Fibroblast of villous mesenchyme (primary cell): ENCODE data around the gene MMAB. TPM values are rescaled to one million over a fixed set of nuclear protein-coding genes. Genes with fewer than 3 reads are reported as not detected.

Source experiments
- DNase-seq: peaks from one replicate; pipeline ENCODE4 v3.0.0-alpha.2; 2010; ENCODE audit warnings: low read depth
- H3K4me3 ChIP-seq: 2 replicates; pipeline ENCODE4 v1.5.1; 2011; ENCODE audit warnings: low read depth, mild to moderate bottlenecking, low read length
- total RNA-seq: library from RNA; depleted of rRNA; stranded (reverse); fragments of >200 nt; gene quantifications from 2 replicates; pipeline ENCODE4 v1.2.3, GENCODE V29; 2012
- TF ChIP-seq, protein P1 (sequence below): IDR thresholded peaks from 2 replicates; pipeline ENCODE4 v1.5.1; 2012; ENCODE audit warnings: low read depth, mild to moderate bottlenecking, low read length; ENCODE audit not compliant: insufficient read depth

MMAB gene
- total RNA-seq, 1 donor = 34.1 TPM

DNA sequence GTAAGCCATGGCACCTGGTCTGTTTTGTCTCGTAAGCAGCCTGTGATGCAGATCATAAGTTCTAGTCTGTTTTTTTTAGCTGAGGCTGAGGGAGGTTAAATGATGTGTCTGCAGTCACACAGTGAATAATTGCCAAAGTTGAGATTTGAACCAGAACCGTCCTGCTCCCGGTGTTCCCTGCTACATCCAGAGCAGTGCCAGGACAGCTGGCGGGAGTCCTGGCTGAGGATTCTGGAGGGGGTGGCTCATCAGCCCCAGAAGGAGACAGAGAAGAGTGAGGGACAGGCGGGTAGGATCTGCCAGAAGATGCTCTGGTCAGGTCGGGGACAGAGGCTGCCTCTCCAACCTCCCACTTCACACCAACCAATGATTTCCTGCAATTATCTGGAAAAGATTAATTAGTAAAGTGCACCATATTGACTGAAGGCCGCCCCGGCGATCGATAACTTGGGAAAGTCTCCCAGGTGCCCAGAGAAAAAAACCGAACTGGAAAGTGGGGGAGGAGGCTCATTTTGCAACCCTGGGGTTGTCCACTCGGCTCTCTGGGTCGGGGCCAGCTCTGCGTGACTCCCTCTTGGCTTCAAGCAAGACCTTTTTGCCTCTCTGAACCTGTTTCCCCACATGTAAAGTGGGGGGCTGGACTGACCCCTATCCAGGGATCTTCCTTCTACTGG lies 42.4 kb upstream of the MMAB start:
- no peak for DNase-seq
- TF ChIP-seq, protein P1, sequence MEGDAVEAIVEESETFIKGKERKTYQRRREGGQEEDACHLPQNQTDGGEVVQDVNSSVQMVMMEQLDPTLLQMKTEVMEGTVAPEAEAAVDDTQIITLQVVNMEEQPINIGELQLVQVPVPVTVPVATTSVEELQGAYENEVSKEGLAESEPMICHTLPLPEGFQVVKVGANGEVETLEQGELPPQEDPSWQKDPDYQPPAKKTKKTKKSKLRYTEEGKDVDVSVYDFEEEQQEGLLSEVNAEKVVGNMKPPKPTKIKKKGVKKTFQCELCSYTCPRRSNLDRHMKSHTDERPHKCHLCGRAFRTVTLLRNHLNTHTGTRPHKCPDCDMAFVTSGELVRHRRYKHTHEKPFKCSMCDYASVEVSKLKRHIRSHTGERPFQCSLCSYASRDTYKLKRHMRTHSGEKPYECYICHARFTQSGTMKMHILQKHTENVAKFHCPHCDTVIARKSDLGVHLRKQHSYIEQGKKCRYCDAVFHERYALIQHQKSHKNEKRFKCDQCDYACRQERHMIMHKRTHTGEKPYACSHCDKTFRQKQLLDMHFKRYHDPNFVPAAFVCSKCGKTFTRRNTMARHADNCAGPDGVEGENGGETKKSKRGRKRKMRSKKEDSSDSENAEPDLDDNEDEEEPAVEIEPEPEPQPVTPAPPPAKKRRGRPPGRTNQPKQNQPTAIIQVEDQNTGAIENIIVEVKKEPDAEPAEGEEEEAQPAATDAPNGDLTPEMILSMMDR = no peak
- no peak overlapping the region for H3K4me3 ChIP-seq

DNA sequence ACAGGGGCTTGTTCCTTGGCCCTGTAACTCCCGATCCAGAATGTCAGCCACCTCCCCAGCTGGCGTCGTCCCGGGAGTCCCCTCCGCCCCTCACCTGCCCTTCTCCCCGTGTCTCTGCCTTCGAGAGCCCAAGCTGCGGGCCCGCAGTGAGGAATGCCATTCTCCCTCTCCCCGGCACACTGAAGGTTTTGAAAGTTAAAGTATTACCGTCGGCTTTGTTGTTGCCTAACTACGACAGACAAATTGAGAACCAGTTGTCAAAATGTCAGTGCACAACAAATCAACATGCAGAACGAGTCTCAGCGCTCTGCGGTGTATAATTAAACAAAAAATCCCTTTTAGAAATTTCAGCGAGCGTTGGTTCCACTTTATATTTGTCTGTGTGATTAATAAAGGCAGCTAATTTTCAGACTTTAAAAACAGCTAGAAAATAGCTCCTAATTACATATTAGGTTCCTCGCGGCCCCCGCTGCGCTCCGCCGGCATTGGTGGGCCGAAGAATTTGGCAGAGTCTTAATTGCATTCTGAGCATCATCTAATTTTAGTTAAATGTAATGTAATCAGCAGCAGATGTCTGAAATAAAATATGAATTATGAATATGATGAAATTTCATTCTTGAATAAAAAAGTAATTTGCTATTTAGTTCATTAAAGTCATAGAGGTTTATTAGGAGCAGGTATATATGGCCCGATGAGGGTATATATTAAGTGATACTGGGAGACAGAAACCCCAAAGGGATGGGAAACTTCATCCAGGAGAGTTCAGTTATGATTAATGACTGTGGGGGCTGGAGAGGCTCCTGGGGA lies 40.5 kb upstream of the MMAB start:
- no peak overlapping the region for H3K4me3 ChIP-seq
- TF ChIP-seq, protein P1 = no peak
- DNase-seq = no peak

DNA sequence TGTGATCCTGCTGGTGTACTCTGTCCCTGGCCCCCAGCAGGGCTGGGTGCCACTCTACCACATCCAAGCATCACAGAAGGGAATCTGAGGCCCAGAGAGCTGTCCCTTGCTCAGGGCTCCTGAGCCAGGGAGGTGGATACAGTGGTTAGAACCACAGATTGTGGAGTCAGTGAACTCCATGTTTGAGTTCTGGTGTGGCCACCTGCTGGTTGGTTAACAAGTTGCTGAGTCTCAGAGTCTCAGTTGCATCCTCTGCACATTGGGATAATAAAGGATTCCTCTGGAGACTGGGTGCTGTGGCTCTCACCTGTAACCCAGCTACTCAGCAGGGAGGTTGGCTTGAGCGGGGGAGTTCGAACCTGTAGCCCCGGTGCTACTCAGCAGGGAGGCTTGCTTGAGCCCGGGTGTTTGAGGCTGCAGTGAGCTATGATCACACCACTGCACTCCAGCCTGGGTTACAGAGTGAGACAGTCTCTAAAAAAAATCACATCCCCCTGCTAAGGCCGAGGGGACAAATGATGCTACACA lies 39.7 kb upstream of the MMAB start:
- TF ChIP-seq, protein P1 = peak; percentile 34
- no peak overlapping the region for H3K4me3 ChIP-seq
- peak; percentile 8 for DNase-seq

DNA sequence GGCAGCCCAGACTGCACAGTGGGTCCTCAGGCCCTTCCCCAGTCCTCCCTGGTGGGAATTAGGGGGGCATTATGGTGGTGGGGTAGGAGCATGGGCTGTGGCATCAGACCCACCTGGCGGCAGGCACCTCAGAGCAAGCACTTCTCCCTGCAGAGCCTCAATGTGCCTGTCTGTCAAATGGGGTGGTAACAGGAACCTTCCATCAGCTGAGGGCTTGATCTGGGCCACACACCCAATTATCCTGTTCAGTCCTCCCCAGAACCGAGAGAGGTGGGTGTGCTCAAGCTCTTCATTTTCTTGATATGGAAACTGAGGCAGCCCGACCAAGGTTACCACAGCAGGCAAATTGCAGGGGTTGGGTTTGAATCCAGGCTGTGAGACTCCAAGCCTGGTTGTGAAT lies 38.7 kb upstream of the MMAB start:
- H3K4me3 ChIP-seq = no peak overlapping the region
- DNase-seq = no peak
- TF ChIP-seq, protein P1 = no peak

DNA sequence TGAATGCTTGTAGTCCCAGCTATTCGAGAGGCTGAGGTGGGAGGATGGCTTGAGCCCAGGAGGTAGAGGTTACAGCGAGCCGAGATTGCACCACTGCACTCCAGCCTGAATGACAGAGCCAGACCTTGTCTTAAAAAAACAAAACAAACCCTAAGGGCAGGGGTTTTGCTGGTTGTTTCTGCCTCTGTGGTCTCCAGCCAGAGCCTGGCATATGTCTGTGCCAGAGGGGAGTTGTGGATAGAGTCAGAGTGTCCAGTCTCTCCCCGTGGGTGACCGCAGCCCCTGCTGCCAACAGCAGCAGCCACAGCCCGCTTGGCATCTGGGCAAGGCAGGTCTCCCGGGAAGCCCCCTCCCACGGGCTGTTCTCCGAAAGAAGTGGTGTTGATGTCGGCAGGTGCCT lies 37.9 kb upstream of the MMAB start:
- TF ChIP-seq, protein P1 = no peak
- H3K4me3 ChIP-seq = no peak overlapping the region
- DNase-seq = no peak

DNA sequence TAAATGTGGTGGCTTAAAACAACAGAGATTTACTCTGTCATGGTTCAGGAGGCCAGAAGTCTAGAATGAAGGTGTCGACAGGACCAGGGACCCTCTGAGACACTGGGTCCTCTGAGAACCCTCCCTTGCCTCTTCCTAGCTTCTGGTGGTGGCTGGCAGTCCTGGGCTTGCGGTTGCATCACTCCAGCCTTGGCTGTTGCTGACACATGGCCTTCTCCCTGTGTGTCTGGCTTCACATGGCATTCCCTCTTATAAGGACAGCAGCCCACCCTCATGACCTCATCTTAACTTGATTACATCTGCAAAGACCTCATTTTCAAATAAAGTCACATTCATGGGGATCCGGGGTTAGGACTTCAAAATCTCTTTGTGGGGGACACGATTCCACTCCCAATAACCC lies 37.2 kb upstream of the MMAB start:
- TF ChIP-seq, protein P1 = no peak
- no peak overlapping the region for H3K4me3 ChIP-seq

More for the DNA sequence above, 37.2 kb upstream of the MMAB start:
- no peak for DNase-seq
